ENCODE measurements around the gene ZNF80.

DNA sequence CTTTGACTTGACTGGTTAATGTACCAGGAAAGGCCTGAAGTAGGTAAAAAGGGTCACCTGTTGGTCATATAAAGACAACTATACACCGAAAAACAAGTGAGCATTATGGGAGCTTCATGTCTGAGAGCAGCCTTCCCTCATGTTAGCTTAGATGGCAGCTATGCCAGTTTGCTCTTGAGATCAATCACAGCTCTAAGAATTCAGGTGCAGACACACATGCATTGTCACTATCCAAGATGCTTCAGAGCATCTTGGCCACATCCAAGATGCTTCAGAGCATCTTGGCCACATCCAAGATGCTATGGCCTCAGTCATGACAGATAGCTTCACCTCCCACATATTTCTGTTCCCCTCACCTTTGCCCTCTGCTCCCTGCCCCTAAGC is 15.5 kb downstream of the ZNF80 start:
- TF ChIP-seq KDM1A (IDR thresholded peaks at IDR 0.05; ENCODE audit: low read depth) (no peak), POLR2A (IDR thresholded peaks at IDR 0.05; ENCODE audit: low read length) (no peak), CEBPB (IDR thresholded peaks at IDR 0.05) (no peak), NR3C1 (IDR thresholded peaks at IDR 0.05) (no peak), KDM5A (IDR thresholded peaks at IDR 0.05) (no peak)
- TF ChIP-seq, protein P1, sequence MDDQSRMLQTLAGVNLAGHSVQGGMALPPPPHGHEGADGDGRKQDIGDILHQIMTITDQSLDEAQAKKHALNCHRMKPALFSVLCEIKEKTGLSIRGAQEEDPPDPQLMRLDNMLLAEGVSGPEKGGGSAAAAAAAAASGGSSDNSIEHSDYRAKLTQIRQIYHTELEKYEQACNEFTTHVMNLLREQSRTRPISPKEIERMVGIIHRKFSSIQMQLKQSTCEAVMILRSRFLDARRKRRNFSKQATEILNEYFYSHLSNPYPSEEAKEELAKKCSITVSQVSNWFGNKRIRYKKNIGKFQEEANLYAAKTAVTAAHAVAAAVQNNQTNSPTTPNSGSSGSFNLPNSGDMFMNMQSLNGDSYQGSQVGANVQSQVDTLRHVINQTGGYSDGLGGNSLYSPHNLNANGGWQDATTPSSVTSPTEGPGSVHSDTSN (IDR thresholded peaks at IDR 0.05): no peak
- TF ChIP-seq, protein P2, sequence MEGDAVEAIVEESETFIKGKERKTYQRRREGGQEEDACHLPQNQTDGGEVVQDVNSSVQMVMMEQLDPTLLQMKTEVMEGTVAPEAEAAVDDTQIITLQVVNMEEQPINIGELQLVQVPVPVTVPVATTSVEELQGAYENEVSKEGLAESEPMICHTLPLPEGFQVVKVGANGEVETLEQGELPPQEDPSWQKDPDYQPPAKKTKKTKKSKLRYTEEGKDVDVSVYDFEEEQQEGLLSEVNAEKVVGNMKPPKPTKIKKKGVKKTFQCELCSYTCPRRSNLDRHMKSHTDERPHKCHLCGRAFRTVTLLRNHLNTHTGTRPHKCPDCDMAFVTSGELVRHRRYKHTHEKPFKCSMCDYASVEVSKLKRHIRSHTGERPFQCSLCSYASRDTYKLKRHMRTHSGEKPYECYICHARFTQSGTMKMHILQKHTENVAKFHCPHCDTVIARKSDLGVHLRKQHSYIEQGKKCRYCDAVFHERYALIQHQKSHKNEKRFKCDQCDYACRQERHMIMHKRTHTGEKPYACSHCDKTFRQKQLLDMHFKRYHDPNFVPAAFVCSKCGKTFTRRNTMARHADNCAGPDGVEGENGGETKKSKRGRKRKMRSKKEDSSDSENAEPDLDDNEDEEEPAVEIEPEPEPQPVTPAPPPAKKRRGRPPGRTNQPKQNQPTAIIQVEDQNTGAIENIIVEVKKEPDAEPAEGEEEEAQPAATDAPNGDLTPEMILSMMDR (IDR thresholded peaks at IDR 0.05): no peak
